Tibial nerve (tissue), 4 donors: ENCODE results near the gene OR2K2.

Experiments
- CTCF ChIP-seq, 5 experiments: fragments of 200-600 bp in 3 of 5; fragments of 450-650 bp in 2 of 5; sonication (generic) in 3 of 5; IDR thresholded peaks; one replicate each; pipeline ENCODE4 v1.5.1; 2016 to 2019; ENCODE audit warnings: antibody characterized with exemption in 5 of 5, mild to moderate bottlenecking in 3 of 5, moderate library complexity in 2 of 5
- EP300 ChIP-seq, 2 donors: sonication (generic); formaldehyde crosslinking; IDR thresholded peaks; one replicate each; pipeline ENCODE4 v1.6.1; 2017; ENCODE audit warnings: antibody characterized with exemption in 2 of 2, mild to moderate bottlenecking in 1 of 2
- POLR2A ChIP-seq, 2 donors: fragments of 450-650 bp; IDR thresholded peaks; one replicate each; pipeline ENCODE4 v1.6.1; 2017; ENCODE audit warnings: antibody characterized with exemption in 2 of 2, mild to moderate bottlenecking in 2 of 2, moderate library complexity in 2 of 2

GRCh38 chr9:111300140-111300735, 29.8 kb downstream of the OR2K2 start:
- TF ChIP-seq CTCF (IDR thresholded peaks at IDR 0.05) (no peak), POLR2A (IDR thresholded peaks at IDR 0.05) (no peak), EP300 (IDR thresholded peaks at IDR 0.05) (no peak)
